GM21526 (cell line): ENCODE measurements around the gene ULBP1.
"Not testable (repeated sequence)": the region's sequence is repeated elsewhere in the genome, so short reads cannot be mapped to it uniquely, and the experiment has no call there.

Experiments used
- ATAC-seq: cut with Tn5 transposase; IDR thresholded peaks from one replicate; pipeline ENCODE4 v1.9.1; 2021; ENCODE audit warnings: moderate library complexity; ENCODE audit not compliant: unreplicated experiment, low FRiP score

The ULBP1 gene

GRCh38 chr6:150003599-150003998 is 39.9 kb downstream of the ULBP1 start:
- ATAC-seq: not testable (repeated sequence)

DNA sequence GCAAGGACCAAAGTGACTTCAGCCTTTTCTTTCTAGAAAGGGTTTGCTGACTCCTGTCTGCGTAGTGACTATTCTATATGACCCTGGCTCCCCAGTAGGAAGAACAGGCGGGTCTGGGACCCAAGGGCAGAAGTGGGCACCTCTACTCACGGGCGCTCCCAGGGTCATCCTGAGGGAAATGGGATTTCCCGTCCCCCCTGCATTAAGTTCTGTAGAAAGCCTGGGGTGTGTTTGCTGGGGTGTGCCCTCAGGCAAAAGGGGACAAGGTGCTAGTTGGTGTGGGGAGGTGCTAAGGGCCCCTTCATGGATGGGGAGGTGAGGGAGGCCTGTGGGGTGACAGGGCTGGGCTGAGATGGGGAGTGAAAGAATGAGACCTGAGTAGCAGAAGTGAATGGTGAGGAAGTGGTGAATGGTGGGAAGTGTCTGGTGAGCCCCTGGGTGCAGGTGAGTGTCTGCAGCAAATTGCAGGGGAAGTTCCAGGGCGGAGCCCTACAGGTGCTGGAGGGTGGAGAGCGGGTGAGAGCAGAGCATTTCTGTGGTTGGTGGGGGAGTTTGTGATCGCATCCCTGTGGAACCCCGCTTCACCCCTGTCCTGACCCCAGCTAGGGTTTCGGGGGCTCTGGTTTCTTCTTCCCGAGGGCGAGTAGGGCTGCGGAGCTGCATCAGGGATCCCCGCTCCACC is 40.5 kb downstream of the ULBP1 start:
- ATAC-seq: peak; percentile 21

- ATAC-seq: peak; percentile 71
Measured at GRCh38 chr6:150004783-150005717, 41.3 kb downstream of the ULBP1 start.

DNA sequence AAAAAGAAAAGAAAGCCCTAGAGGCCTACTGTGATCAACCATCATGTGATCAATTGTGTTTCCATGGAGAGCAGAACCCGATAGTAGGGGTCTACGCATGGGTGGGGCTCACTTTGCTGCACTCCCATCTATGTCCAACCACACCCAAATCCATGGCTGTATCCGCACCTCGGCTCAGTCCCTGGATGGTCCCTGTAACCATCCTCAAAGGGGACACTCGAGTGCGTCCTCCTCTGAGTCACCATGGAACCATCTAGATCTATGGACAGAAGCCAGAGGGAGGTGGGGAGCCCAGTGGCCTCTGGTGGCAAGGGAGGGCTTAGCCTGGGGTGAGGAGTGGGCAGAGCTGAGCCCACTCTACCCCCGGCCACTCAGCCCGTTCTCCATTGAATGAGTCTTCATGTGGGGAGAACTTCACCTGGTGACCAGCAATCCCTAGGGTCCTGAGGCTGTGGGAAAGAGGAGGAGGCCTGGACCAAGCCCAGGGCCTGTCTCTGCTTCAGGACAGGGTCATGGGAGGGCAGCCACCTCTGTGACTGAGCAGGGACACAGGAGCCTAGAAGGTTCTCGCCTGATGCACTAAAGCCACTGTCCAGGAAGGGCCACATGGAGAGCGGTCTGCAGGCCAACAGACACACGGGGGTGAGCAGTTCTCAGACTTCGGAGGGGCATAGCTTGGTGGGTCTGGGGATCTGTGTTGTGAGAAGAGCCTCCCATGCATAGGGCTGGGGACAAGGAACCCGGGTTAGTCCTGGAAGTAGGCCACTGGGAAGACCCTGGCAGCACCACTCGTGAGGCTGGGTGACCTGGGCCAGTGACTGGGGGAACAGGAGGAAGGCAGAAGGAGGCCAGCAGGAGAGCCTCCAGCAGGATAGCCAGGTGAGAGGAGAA is 42.3 kb downstream of the ULBP1 start:
- ATAC-seq: no peak

- ATAC-seq: no peak
Measured at GRCh38 chr6:150006961-150007464, 43.3 kb downstream of the ULBP1 start.

GRCh38 chr6:150008588-150008987 is 44.8 kb downstream of the ULBP1 start:
- ATAC-seq: no peak

- ATAC-seq: not testable (repeated sequence)
Measured at GRCh38 chr6:150012846-150013784, 49.4 kb downstream of the ULBP1 start.

DNA sequence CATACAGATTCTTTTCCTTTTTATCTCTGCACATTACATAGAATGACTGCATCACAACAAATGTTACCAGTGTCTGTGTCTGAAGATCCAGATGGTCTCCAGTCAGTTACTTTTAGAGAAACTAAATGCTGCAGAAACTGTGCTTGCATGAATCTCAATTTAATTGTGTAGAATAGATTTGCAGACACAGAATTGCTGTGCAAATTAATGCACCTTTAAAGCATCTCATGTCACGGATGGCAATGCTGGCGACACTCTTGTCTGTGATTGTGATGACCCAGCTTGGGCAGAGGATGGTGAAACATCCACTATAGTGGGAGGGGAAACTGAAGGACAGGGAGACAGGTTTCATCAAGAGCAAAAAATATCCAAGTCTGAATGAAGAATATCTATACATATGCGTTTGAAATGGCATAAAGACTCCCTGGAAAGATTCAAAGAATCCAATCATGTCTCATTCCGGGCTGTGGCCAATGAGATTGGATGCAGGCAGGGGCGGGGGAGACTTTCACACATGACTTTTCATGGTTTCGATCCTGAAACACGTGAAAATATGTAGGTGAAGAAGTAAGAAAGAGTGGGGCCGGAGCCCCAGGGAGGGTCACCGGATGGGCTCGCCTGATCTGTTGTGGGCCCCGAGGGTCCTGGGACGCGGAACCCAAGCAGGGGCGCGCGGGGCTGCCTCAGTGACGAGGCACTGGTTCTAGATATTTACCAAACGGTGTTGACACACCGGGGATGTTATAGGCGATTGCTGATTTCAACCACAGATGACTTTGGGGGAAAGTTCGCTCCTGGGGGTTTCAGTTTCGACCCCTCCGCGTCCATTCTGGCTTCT is 50.3 kb downstream of the ULBP1 start:
- not testable (repeated sequence) for ATAC-seq

- ATAC-seq: not testable (repeated sequence)
Measured at GRCh38 chr6:150014623-150015280, 51.0 kb downstream of the ULBP1 start.

- not testable (repeated sequence) for ATAC-seq
Measured at GRCh38 chr6:150015281-150016001, 51.7 kb downstream of the ULBP1 start.

DNA sequence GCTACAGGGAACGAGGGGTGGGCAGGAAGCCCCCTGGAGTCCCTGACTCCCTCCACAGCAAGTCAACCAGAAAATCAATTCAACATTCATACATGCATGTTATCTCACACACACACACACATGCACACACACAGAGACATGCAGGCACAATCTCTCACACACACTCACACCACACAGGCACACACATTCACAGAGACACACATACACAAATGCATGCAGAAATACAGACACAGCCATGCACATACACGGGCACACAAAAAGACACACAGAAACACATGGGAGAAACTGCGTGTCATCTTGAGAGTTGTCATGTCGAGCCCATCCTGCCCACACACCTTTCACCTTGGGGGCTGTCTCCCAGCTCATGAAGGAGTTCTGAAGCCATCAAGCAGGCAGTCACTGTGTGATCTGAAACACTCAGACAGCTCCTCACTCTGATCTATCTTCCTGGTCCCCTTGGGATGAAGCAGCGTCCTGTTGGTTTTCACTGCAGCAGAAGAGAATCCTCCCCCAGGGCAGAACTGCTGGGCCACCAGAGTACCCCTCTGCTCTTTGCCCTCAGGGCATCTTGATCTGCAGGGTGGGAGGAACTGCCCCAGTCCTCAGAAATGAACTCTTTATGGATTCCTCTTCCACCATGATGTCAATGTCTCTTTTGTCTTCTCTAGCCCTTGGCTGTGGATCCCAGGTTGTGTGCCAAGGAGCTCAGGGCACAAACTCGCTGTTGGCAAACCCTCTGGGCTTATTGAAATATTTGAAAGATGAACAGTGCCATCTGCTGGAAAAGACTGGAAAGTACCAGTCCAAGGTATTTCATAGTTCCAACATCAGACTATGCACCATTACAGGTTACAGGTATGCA is 52.8 kb downstream of the ULBP1 start:
- ATAC-seq: no peak

- ATAC-seq: not testable (repeated sequence)
Measured at GRCh38 chr6:150017186-150017521, 53.4 kb downstream of the ULBP1 start.

DNA sequence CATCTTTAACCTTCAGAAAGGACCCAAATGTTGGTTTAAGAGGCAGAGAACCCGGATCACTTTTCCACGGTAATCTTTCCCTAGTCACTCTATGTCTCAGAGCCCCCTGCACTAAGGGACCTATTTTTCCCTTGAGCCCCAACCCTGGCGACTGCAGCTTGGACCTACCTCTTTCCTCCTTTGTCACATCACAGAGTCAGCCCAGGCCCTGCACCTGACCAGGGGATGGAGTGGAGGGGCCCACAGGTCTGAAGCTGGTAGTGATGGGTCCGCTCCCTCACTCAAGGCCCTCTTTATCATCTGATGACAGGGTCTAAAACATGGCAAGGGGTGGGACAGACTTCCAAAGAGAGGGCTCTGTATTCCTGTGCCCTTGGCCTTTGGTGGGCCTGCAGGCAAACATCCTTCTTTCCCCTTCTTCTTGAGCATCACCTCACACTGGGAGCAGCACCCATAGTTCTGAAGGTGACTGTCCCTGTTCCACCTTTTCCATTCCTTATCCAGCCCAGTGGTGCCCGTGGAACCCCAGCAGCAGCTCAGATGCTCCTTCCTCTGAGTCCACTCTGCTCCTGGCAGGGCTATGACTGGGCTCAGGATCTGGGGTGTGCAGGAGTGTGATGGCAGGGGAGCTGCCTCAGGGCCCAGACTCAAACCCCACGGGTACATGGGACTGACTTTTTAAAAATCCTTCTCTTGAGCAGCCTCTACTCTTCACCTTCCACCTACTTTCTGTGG is 55.3 kb downstream of the ULBP1 start:
- no peak for ATAC-seq

- ATAC-seq: not testable (repeated sequence)
Measured at GRCh38 chr6:150021870-150022269, 58.1 kb downstream of the ULBP1 start.
